MM.1S (cell line): ENCODE data around the gene ATP1B4.

Experiments used
- EZH2 ChIP-seq: fragments of 300-600 bp; sonication (generic); optimal IDR thresholded peaks from 2 replicates; pipeline ENCODE3; 2017; ENCODE audit warnings: low read depth, mild to moderate bottlenecking, antibody characterized with exemption, low read length, mixed read lengths
- EZH2phosphoT487 ChIP-seq: fragments of 300-600 bp; sonication (generic); IDR thresholded peaks from 2 replicates; pipeline ENCODE4 v1.6.1; 2018; ENCODE audit warnings: antibody characterized with exemption, low read length
- TF ChIP-seq, protein P1 (sequence below): fragments of 300-600 bp; sonication (generic); IDR thresholded peaks from 2 replicates; pipeline ENCODE4 v1.5.1; 2016; ENCODE audit warnings: antibody characterized with exemption, low read length, mixed read lengths

DNA sequence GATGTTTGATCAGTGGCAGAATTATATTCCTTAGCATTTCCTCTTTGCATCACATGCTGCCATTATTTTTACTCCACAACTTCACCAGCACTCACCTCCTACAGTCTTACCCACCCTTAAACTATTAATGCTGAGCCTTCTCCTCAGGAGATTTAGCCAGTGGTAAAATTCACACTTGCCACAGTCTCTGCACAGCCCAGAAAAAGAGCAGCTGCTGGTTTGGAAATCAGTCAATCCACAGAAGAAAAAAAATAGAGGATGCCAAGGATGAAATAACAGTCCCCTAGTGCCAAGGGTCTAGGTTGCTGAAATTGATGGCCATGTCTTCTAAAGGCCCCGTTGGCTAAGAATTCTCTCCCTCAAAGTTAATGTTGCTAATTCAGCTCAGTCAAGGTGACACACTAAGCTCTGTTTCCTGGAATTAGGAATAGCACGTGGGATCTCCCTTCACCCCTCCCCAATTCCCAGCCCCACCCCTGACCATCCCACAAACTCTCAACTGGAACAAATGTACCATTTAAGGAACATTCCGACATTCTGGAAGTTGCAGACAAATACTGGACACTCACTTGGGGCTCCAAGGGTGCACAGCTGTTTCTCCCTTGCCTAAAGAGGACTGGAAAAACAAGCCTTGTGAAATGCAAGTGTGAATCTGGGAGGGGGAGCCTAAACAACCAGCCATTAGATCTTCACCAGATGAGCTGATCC lies 5.7 kb downstream of the ATP1B4 start:
- TF ChIP-seq, protein P1, sequence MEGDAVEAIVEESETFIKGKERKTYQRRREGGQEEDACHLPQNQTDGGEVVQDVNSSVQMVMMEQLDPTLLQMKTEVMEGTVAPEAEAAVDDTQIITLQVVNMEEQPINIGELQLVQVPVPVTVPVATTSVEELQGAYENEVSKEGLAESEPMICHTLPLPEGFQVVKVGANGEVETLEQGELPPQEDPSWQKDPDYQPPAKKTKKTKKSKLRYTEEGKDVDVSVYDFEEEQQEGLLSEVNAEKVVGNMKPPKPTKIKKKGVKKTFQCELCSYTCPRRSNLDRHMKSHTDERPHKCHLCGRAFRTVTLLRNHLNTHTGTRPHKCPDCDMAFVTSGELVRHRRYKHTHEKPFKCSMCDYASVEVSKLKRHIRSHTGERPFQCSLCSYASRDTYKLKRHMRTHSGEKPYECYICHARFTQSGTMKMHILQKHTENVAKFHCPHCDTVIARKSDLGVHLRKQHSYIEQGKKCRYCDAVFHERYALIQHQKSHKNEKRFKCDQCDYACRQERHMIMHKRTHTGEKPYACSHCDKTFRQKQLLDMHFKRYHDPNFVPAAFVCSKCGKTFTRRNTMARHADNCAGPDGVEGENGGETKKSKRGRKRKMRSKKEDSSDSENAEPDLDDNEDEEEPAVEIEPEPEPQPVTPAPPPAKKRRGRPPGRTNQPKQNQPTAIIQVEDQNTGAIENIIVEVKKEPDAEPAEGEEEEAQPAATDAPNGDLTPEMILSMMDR: no peak
- TF ChIP-seq EZH2 (no peak), EZH2phosphoT487 (no peak)
